Lung (tissue), 12 donors: ENCODE data around the gene SLITRK3. TPM values are rescaled to one million over a fixed set of nuclear protein-coding genes. Genes with fewer than 3 reads are reported as not detected.
A peak's percentile ranks its signal among the peaks of the same experiment; 100 is the strongest.

Experiments used
- ATAC-seq: fragments of 200-7000 bp; cut with Tn5 transposase; one replicate; pipeline ENCODE4 v1.9.1; 2020; ENCODE audit warnings: moderate number of reproducible peaks; ENCODE audit not compliant: insufficient read depth, low FRiP score
- DNase-seq, 3 donors: peaks; one replicate each; pipeline ENCODE4 v3.0.0-alpha.2; 2013 to 2017
- H3K27ac ChIP-seq, 2 donors: one replicate each; pipeline ENCODE4 v1.5.1; 2013; ENCODE audit warnings: mild to moderate bottlenecking in 2 of 2, moderate library complexity in 2 of 2, control low read depth in 1 of 2, inconsistent platforms in 1 of 2, low read depth in 1 of 2, low read length in 1 of 2
- H3K27me3 ChIP-seq, 3 donors: one replicate each; pipeline ENCODE4 v1.5.1; 2013; ENCODE audit warnings: low read length in 2 of 3; ENCODE audit not compliant: control insufficient read depth in 3 of 3, insufficient read depth in 3 of 3
- H3K36me3 ChIP-seq, 4 donors: one replicate each; pipeline ENCODE4 v1.5.1; 2013; ENCODE audit warnings: low read length in 4 of 4, mild to moderate bottlenecking in 1 of 4, moderate library complexity in 1 of 4; ENCODE audit not compliant: control insufficient read depth in 4 of 4, insufficient read depth in 4 of 4
- H3K4me1 ChIP-seq, 5 donors: one replicate each; pipeline ENCODE4 v1.5.1; 2013; ENCODE audit warnings: low read length in 5 of 5, mild to moderate bottlenecking in 2 of 5, moderate library complexity in 1 of 5; ENCODE audit not compliant: control insufficient read depth in 5 of 5, insufficient read depth in 5 of 5
- H3K4me3 ChIP-seq: one replicate; pipeline ENCODE4 v1.5.1; 2013; ENCODE audit warnings: mild to moderate bottlenecking, control low read depth, moderate library complexity
- H3K9ac ChIP-seq, 2 donors: one replicate each; pipeline ENCODE4 v1.5.1; 2013; ENCODE audit warnings: low read length in 2 of 2, control low read depth in 1 of 2; ENCODE audit not compliant: insufficient read depth in 1 of 2
- H3K9me3 ChIP-seq, 4 donors: one replicate each; pipeline ENCODE4 v1.5.1; 2013; ENCODE audit warnings: low read length in 3 of 4, mild to moderate bottlenecking in 1 of 4, moderate library complexity in 1 of 4; ENCODE audit not compliant: control insufficient read depth in 4 of 4, insufficient read depth in 3 of 4
- WGBS, 2 donors: extraction: QIAGEN DNeasy Blood & Tissue Kit; methylation state at CpG; one replicate each; pipeline ENCODE4 v1.1.7; 2013; 5-methylcytosine and 5-hydroxymethylcytosine counted together
- polyA plus RNA-seq, 2 donors: library from polyadenylated mRNA; stranded (reverse); fragments of 200-250 nt; gene quantifications; one replicate each; pipeline ENCODE4 v1.2.1, GENCODE V29; 2013
- total RNA-seq, 2 donors: library from RNA; depleted of rRNA in 1 of 2; stranded (reverse); fragments of >200 nt in 1 of 2; gene quantifications; one replicate each; pipeline ENCODE4 v1.2.1, GENCODE V29; 2014 to 2021
- TF ChIP-seq, protein P1 (sequence below): IDR thresholded peaks from 2 replicates; pipeline ENCODE4 v1.5.1; 2012; ENCODE audit warnings: mild to moderate bottlenecking; ENCODE audit errors: control extremely low read depth, extremely low read depth
- donor health status: control.
- donor health status: control.
- donor health status: Bipolar disorder and iron deficiency.
- donor health status: healthy.
- donor health status: DM: yes; HTN: yes; CAD: no.

SLITRK3 gene
- total and polyA plus RNA-seq, 4 donors: 0.02 to 0.68 (median 0.28) TPM; not detected in 1

DNA sequence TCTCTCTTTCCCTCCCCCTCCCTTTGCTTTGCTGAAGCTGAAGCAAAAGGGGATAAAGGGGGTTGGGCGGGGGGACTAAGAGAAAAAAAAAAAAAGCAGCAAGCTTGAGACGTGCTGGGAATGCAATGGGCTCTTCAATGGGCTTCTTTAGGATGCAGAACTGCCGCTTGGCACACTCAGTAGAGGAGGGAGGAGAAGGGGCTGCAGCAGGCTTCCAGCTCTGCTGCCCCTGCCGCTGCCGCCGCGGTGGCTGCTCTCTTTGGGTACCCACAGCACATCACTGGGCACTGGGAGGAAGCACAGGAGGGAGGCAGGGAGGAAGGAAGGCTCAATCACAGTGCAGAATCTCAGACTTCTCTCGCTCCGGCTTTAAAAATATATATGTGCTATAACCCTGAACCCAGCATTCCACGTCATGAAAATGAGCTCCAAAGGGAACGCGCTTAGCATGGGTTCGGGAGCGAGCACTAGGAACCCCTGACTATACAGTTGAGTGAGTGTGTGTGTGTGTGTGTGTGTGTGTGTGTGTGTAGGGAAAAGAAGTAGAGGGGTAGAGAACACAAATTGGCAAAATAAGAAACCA is 3.5 kb downstream of the SLITRK3 start:
- DNase-seq (peak; percentile 24 to 26 (median 25)), ATAC-seq (no peak)
- TF ChIP-seq, protein P1, sequence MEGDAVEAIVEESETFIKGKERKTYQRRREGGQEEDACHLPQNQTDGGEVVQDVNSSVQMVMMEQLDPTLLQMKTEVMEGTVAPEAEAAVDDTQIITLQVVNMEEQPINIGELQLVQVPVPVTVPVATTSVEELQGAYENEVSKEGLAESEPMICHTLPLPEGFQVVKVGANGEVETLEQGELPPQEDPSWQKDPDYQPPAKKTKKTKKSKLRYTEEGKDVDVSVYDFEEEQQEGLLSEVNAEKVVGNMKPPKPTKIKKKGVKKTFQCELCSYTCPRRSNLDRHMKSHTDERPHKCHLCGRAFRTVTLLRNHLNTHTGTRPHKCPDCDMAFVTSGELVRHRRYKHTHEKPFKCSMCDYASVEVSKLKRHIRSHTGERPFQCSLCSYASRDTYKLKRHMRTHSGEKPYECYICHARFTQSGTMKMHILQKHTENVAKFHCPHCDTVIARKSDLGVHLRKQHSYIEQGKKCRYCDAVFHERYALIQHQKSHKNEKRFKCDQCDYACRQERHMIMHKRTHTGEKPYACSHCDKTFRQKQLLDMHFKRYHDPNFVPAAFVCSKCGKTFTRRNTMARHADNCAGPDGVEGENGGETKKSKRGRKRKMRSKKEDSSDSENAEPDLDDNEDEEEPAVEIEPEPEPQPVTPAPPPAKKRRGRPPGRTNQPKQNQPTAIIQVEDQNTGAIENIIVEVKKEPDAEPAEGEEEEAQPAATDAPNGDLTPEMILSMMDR: no peak
- WGBS, 2 donors: 4 to 6% methylated on average over 13 to 14 of the region's 14 CpGs
- H3K4me3 ChIP-seq: no peak overlapping the region
- peaks cover 3 to 33% (median 15%) of the 10 kb centered on the region in 5 donors for H3K4me1 ChIP-seq
- H3K27ac ChIP-seq: no peak overlapping the region
- no peaks in the 10 kb centered on the region for H3K36me3 ChIP-seq
- H3K27me3 ChIP-seq: peaks cover 5 to 77% (median 65%) of the 10 kb centered on the region in 3 donors
- H3K9me3 ChIP-seq: peaks cover 0 to 2% (median 0%) of the 10 kb centered on the region in 4 donors
- H3K9ac ChIP-seq: no peak overlapping the region

DNA sequence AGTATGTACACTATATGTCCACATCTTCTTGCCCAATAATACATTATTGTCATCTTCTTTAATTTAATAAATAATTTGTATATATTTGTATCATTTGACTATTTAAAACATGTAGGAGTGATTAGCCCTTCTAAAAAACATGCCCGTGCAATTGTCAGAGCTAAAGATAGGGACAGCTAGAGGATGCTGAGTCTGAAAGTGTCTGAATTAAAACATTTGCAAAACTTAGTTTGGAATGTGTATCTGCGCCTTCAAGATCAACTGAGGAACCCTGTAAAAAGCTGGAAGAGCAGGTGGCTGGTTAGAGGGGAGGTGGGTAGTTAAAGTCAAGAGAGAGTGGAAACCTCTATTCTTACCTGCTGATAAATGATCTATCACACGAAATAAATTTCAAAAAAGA is 4.7 kb downstream of the SLITRK3 start:
- Histone ChIP-seq H3K4me3 (no peak overlapping the region), H3K36me3 (no peaks in the 10 kb centered on the region), H3K9me3 (peaks cover 0 to 2% (median 0%) of the 10 kb centered on the region in 4 donors), H3K27ac (no peak overlapping the region), H3K9ac (no peak overlapping the region), H3K27me3 (peaks cover 5 to 73% (median 54%) of the 10 kb centered on the region in 3 donors), H3K4me1 (peaks cover 0 to 27% (median 8%) of the 10 kb centered on the region in 5 donors)
- TF ChIP-seq, protein P1: no peak
- ATAC-seq (no peak), DNase-seq (no peak)
- WGBS, 2 donors: 59 to 60% methylated on average over 3 of the region's 3 CpGs

DNA sequence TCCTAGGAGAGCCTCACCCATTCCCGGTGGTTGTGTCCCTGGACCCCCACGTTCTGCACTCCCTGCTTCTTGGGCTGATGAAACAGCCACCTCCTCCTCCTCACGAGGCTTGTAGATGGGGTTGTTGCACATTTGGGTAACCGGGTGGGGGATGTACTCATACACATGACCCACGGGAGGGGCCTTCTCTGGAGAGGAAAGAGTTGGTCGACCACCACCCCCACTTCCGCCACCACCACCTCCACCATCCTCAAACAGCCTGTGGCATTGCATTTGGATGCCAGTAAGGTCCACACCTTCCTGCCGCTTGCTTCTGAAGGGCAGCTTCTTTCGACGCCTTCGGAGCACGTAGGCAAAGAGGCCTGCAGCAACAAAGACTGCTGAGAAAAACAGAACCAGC is 7.7 kb downstream of the SLITRK3 start:
- ATAC-seq (no peak), DNase-seq (no peak)
- WGBS, 2 donors: 87 to 90% methylated on average over 12 of the region's 12 CpGs
- no peak overlapping the region for H3K9ac ChIP-seq
- peaks cover 0 to 42% (median 26%) of the 10 kb centered on the region in 3 donors for H3K27me3 ChIP-seq
- H3K9me3 ChIP-seq: peaks cover 0 to 2% (median 0%) of the 10 kb centered on the region in 4 donors
- no peak overlapping the region for H3K4me3 ChIP-seq
- H3K36me3 ChIP-seq: no peaks in the 10 kb centered on the region
- H3K4me1 ChIP-seq: peaks cover 0 to 7% (median 0%) of the 10 kb centered on the region in 5 donors
- no peak overlapping the region for H3K27ac ChIP-seq
- TF ChIP-seq, protein P1: no peak
